A673 (cell line): Measurements from ENCODE around the gene ATG4A.

Source experiments
- EZH2 ChIP-seq: fragments of 200-600 bp; sonication (generic); IDR thresholded peaks from 2 replicates; pipeline ENCODE4 v1.6.1; 2017; ENCODE audit warnings: borderline replicate concordance, low read depth, mild to moderate bottlenecking, mixed read lengths, antibody characterized with exemption, low read length; ENCODE audit not compliant: poor library complexity, severe bottlenecking
- TF ChIP-seq, protein P1 (sequence below): fragments of 300-800, 200-600 bp; sonication (generic); conservative IDR thresholded peaks from 2 replicates; pipeline ENCODE4 v1.5.1; 2017; ENCODE audit warnings: low read depth, mild to moderate bottlenecking, antibody characterized with exemption, low read length, moderate library complexity, mixed read lengths

- TF ChIP-seq, protein P1, sequence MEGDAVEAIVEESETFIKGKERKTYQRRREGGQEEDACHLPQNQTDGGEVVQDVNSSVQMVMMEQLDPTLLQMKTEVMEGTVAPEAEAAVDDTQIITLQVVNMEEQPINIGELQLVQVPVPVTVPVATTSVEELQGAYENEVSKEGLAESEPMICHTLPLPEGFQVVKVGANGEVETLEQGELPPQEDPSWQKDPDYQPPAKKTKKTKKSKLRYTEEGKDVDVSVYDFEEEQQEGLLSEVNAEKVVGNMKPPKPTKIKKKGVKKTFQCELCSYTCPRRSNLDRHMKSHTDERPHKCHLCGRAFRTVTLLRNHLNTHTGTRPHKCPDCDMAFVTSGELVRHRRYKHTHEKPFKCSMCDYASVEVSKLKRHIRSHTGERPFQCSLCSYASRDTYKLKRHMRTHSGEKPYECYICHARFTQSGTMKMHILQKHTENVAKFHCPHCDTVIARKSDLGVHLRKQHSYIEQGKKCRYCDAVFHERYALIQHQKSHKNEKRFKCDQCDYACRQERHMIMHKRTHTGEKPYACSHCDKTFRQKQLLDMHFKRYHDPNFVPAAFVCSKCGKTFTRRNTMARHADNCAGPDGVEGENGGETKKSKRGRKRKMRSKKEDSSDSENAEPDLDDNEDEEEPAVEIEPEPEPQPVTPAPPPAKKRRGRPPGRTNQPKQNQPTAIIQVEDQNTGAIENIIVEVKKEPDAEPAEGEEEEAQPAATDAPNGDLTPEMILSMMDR: no peak
- no peak for TF ChIP-seq EZH2
These were observed 56.9 kb downstream of the ATG4A start for GRCh38 chrX:108148524-108148923.
